Endothelial cell of umbilical vein (primary cell): Measurements from ENCODE around the gene MAGI1.

Experiments
- EZH2 ChIP-seq: IDR thresholded peaks from 2 replicates; pipeline ENCODE4 v1.6.1; 2012; ENCODE audit warnings: borderline replicate concordance, low read depth, mild to moderate bottlenecking, moderate library complexity, low read length, inconsistent platforms; ENCODE audit not compliant: severe bottlenecking
- GATA2 ChIP-seq: IDR thresholded peaks from 2 replicates; pipeline ENCODE4 v1.7.0; 2011; ENCODE audit warnings: low read depth, mild to moderate bottlenecking, moderate library complexity, mixed read lengths, low read length; ENCODE audit not compliant: insufficient read length, insufficient read depth
- JUN ChIP-seq: IDR thresholded peaks from 2 replicates; pipeline ENCODE4 v1.6.1; 2011; ENCODE audit warnings: borderline replicate concordance, low read depth; ENCODE audit not compliant: insufficient read length, insufficient read depth
- POLR2A ChIP-seq: IDR thresholded peaks from 2 replicates; pipeline ENCODE4 v1.6.1; 2012; ENCODE audit warnings: low read depth, mild to moderate bottlenecking, control low read depth, low read length
- POLR2AphosphoS5 ChIP-seq: IDR thresholded peaks from 2 replicates; pipeline ENCODE4 v1.6.1; 2012; ENCODE audit warnings: low read depth, mild to moderate bottlenecking, control low read depth, low read length, moderate library complexity; ENCODE audit not compliant: insufficient read depth
- TF ChIP-seq, protein P1 (sequence below): IDR thresholded peaks from 2 replicates; pipeline ENCODE4 v1.6.1; 2011; ENCODE audit not compliant: insufficient read depth, insufficient read length
- TF ChIP-seq, protein P2 (sequence below), 2 donors: IDR thresholded peaks; 1 replicate in 1 of 2; 2 replicates in 1 of 2; pipeline ENCODE4 v1.5.1; 2011; ENCODE audit warnings: low read length in 2 of 2, mild to moderate bottlenecking in 2 of 2, moderate library complexity in 2 of 2, control low read depth in 1 of 2, inconsistent platforms in 1 of 2, low read depth in 1 of 2; ENCODE audit not compliant: insufficient read depth in 1 of 2; ENCODE audit errors: extremely low read depth in 1 of 2

DNA sequence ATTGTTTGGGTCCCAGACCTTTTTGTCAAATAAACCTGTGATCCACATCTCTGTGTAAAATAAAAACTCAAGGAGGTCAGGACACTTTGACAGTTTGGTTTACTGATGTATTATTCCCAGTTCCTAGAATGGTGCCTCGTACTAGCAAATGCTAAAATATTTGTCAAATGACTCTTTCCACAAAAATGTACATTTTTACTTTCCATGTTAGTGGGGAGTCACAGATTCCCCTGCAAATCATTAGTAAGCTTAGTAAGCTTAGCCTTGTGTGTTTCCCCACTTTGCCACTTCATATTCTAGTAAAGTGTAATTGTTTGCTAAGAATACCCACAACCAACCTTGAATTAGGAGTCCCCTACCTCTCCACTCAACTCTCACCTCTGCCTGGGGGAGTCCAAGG is 2.4 kb upstream of the MAGI1 start:
- TF ChIP-seq, protein P1, sequence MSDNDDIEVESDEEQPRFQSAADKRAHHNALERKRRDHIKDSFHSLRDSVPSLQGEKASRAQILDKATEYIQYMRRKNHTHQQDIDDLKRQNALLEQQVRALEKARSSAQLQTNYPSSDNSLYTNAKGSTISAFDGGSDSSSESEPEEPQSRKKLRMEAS = no peak
- TF ChIP-seq, protein P2, sequence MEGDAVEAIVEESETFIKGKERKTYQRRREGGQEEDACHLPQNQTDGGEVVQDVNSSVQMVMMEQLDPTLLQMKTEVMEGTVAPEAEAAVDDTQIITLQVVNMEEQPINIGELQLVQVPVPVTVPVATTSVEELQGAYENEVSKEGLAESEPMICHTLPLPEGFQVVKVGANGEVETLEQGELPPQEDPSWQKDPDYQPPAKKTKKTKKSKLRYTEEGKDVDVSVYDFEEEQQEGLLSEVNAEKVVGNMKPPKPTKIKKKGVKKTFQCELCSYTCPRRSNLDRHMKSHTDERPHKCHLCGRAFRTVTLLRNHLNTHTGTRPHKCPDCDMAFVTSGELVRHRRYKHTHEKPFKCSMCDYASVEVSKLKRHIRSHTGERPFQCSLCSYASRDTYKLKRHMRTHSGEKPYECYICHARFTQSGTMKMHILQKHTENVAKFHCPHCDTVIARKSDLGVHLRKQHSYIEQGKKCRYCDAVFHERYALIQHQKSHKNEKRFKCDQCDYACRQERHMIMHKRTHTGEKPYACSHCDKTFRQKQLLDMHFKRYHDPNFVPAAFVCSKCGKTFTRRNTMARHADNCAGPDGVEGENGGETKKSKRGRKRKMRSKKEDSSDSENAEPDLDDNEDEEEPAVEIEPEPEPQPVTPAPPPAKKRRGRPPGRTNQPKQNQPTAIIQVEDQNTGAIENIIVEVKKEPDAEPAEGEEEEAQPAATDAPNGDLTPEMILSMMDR (IDR thresholded peaks at IDR 0.05; ENCODE audit: extremely low read depth in 1 of 2, insufficient read depth in 1 of 2, low read depth in 1 of 2, low read length in 2 of 2) = no peak
- TF ChIP-seq POLR2A (no peak), JUN (no peak), POLR2AphosphoS5 (no peak), EZH2 (no peak), GATA2 (no peak)
